Astrocyte (in vitro differentiated cells and primary cell): Measurements from ENCODE around the gene ATAT1. TPM values are rescaled to one million over a fixed set of nuclear protein-coding genes. Genes with fewer than 3 reads are reported as not detected.

Experiments
- DNase-seq: peaks from one replicate; pipeline ENCODE4 v3.0.0-alpha.2; 2010; ENCODE audit warnings: low read depth
- FAIRE-seq: peaks from 2 replicates; lab custom pipeline; 2011; peaks lifted over from hg19 to GRCh38; lab: Jason Lieb, UNC
- H2AFZ ChIP-seq: 2 replicates; pipeline ENCODE4 v1.6.0; 2012; ENCODE audit warnings: low read depth, low read length, inconsistent platforms
- H3K27ac ChIP-seq: 2 replicates; pipeline ENCODE4 v1.5.1; 2011; ENCODE audit warnings: low read depth, low read length, inconsistent platforms
- H3K27me3 ChIP-seq: 2 replicates; pipeline ENCODE4 v1.6.0; 2011; ENCODE audit warnings: low read length, inconsistent platforms; ENCODE audit not compliant: insufficient read depth
- H3K36me3 ChIP-seq: 2 replicates; pipeline ENCODE4 v1.5.1; 2011; ENCODE audit warnings: low read length, inconsistent platforms; ENCODE audit not compliant: insufficient read depth
- H3K4me1 ChIP-seq: 2 replicates; pipeline ENCODE4 v1.5.1; 2011; ENCODE audit warnings: low read length, inconsistent platforms; ENCODE audit not compliant: insufficient read depth
- H3K4me2 ChIP-seq: 2 replicates; pipeline ENCODE4 v1.6.0; 2012; ENCODE audit warnings: low read length, inconsistent platforms
- H3K4me3 ChIP-seq: 2 replicates; pipeline ENCODE4 v1.5.1; 2011; ENCODE audit warnings: low read depth, mild to moderate bottlenecking, low read length, inconsistent platforms; ENCODE audit not compliant: insufficient read depth
- H3K79me2 ChIP-seq: 2 replicates; pipeline ENCODE4 v1.6.0; 2012; ENCODE audit warnings: mild to moderate bottlenecking, low read length, inconsistent platforms; ENCODE audit not compliant: insufficient read depth
- H3K9ac ChIP-seq: 2 replicates; pipeline ENCODE4 v1.6.0; 2012; ENCODE audit warnings: mild to moderate bottlenecking, low read length, inconsistent platforms
- H3K9me3 ChIP-seq: 2 replicates; pipeline ENCODE4 v1.5.1; 2012; ENCODE audit warnings: low read depth, mild to moderate bottlenecking, low read length, inconsistent platforms; ENCODE audit not compliant: insufficient read depth
- H4K20me1 ChIP-seq: 2 replicates; pipeline ENCODE4 v1.6.0; 2012; ENCODE audit warnings: low read length, inconsistent platforms; ENCODE audit not compliant: insufficient read depth
- H3K27ac Mint-ChIP-seq: one replicate; pipeline ENCODE4 v1.8.0; 2021; ENCODE audit warnings: mild to moderate bottlenecking, mixed read lengths; ENCODE audit not compliant: unreplicated experiment
- H3K27me3 Mint-ChIP-seq: one replicate; pipeline ENCODE4 v1.8.0; 2021; ENCODE audit warnings: low read depth, mixed read lengths; ENCODE audit not compliant: unreplicated experiment
- H3K36me3 Mint-ChIP-seq: one replicate; pipeline ENCODE4 v1.8.0; 2021; ENCODE audit warnings: low read depth, mixed read lengths; ENCODE audit not compliant: unreplicated experiment
- H3K4me1 Mint-ChIP-seq: one replicate; pipeline ENCODE4 v1.8.0; 2021; ENCODE audit warnings: low read depth, mixed read lengths; ENCODE audit not compliant: unreplicated experiment
- H3K4me3 Mint-ChIP-seq: one replicate; pipeline ENCODE4 v1.8.0; 2021; ENCODE audit warnings: mild to moderate bottlenecking, moderate library complexity, mixed read lengths; ENCODE audit not compliant: unreplicated experiment
- H3K9me3 Mint-ChIP-seq: one replicate; pipeline ENCODE4 v1.8.0; 2021; ENCODE audit warnings: mild to moderate bottlenecking, mixed read lengths; ENCODE audit not compliant: unreplicated experiment
- EZH2 ChIP-seq: IDR thresholded peaks from 2 replicates; pipeline ENCODE4 v1.6.1; 2012; ENCODE audit warnings: mild to moderate bottlenecking, low read length, inconsistent platforms; ENCODE audit not compliant: insufficient read depth
- total RNA-seq: library from RNA; stranded (reverse); gene quantifications from 2 replicates; pipeline ENCODE4 v1.2.1, GENCODE V29; 2021
- TF ChIP-seq, protein P1 (sequence below): IDR thresholded peaks from 2 replicates; pipeline ENCODE4 v1.5.1; 2011; ENCODE audit warnings: low read depth, mild to moderate bottlenecking, inconsistent platforms, low read length, moderate library complexity; ENCODE audit not compliant: insufficient read depth

Gene ATAT1
- total RNA-seq, 1 donor from 2014 or later, result 16.6 TPM

DNA sequence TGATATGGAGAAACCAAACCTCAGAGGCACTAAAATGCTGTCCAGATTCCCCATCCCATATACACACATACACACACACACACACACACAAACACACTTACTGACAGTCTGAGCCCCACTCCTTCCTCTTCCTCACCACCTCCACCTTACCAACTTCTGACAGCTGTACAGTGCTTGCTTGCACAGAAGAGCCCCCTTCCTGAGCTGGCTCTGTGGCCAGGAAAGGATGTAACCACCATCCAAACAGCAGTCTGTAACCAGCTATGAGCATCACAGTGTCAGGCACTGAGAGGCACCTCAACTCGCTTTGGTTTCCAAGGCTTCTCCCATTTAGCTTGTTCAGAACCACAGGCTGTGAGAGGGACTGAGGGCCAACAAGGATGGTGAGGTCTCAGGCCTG, 14.4 kb downstream of the ATAT1 start:
- DNase-seq (no peak), FAIRE-seq (no peak)
- no peak overlapping the region for H3K9ac ChIP-seq
- H3K4me1 ChIP-seq, result no peaks in the 10 kb centered on the region
- peaks cover 2% of the 10 kb centered on the region for H3K79me2 ChIP-seq
- Mint-ChIP-seq H3K36me3 (peaks cover 23% of the 10 kb centered on the region), H3K27ac (no peak overlapping the region), H3K9me3 (no peaks in the 10 kb centered on the region), H3K4me3 (no peak overlapping the region), H3K27me3 (no peaks in the 10 kb centered on the region), H3K4me1 (peaks cover 2% of the 10 kb centered on the region)
- no peak overlapping the region for H3K27ac ChIP-seq
- no peaks in the 10 kb centered on the region for H3K9me3 ChIP-seq
- H2AFZ ChIP-seq, result no peak overlapping the region
- TF ChIP-seq, protein P1, sequence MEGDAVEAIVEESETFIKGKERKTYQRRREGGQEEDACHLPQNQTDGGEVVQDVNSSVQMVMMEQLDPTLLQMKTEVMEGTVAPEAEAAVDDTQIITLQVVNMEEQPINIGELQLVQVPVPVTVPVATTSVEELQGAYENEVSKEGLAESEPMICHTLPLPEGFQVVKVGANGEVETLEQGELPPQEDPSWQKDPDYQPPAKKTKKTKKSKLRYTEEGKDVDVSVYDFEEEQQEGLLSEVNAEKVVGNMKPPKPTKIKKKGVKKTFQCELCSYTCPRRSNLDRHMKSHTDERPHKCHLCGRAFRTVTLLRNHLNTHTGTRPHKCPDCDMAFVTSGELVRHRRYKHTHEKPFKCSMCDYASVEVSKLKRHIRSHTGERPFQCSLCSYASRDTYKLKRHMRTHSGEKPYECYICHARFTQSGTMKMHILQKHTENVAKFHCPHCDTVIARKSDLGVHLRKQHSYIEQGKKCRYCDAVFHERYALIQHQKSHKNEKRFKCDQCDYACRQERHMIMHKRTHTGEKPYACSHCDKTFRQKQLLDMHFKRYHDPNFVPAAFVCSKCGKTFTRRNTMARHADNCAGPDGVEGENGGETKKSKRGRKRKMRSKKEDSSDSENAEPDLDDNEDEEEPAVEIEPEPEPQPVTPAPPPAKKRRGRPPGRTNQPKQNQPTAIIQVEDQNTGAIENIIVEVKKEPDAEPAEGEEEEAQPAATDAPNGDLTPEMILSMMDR, result no peak
- TF ChIP-seq EZH2, result no peak
- H3K4me2 ChIP-seq, result no peak overlapping the region
- no peak overlapping the region for H3K4me3 ChIP-seq
- no peaks in the 10 kb centered on the region for H3K27me3 ChIP-seq
- peaks cover under 1% of the 10 kb centered on the region for H4K20me1 ChIP-seq
- H3K36me3 ChIP-seq, result peaks cover 19% of the 10 kb centered on the region

DNA sequence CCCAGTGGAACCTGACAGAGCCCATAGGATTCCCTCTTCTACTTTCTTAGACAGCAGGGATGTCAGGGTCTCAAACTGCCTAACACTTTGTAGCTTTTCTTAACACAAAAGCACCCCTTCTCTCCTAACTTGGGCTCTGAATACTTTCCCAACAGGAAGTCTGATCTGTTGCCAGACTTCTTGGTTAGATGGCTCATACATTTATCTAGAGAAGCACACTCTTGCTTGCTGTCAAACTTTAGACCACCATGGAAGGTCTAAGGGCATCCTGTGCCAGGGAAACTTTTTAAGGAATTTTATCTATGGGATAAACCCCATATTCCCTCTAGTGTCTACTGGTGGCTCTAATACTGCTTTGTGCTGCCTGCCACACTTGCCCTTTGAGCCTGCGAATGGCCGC, 17.0 kb downstream of the ATAT1 start:
- Histone ChIP-seq H2AFZ (no peak overlapping the region), H3K36me3 (peaks cover 19% of the 10 kb centered on the region), H3K27me3 (no peaks in the 10 kb centered on the region), H3K4me3 (no peak overlapping the region), H3K9me3 (no peaks in the 10 kb centered on the region), H3K4me1 (peaks cover 6% of the 10 kb centered on the region), H4K20me1 (no peaks in the 10 kb centered on the region), H3K79me2 (peaks cover 15% of the 10 kb centered on the region), H3K4me2 (no peak overlapping the region), H3K27ac (no peak overlapping the region), H3K9ac (no peak overlapping the region)
- no peaks in the 10 kb centered on the region for H3K27me3 Mint-ChIP-seq
- H3K9me3 Mint-ChIP-seq, result no peaks in the 10 kb centered on the region
- DNase-seq, result no peak
- H3K4me3 Mint-ChIP-seq, result no peak overlapping the region
- H3K4me1 Mint-ChIP-seq, result peaks cover 8% of the 10 kb centered on the region
- no peak overlapping the region for H3K27ac Mint-ChIP-seq
- TF ChIP-seq EZH2, result no peak
- TF ChIP-seq, protein P1, result no peak
- peaks cover 24% of the 10 kb centered on the region for H3K36me3 Mint-ChIP-seq
- FAIRE-seq, result no peak

DNA sequence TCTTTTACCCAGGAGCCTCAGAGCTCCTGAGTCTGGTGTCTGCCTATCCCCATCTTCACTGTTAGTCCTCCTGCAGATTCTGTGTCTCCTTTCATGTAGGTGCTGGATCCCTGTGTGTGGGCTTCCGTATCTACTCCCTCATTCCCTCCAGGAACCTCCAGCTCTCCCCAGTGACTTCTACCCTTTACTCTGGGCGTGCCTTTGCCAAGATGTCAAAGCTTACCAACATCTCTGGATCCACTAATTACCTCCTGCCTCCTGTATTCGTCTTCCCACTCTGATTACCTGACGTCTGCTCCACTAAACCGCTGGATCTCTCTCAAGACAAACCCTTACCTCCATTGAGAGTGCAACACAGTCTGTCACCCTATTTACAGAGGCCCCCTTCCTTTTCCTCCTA, 18.1 kb downstream of the ATAT1 start:
- peaks cover 15% of the 10 kb centered on the region for H3K79me2 ChIP-seq
- H3K9me3 ChIP-seq, result no peaks in the 10 kb centered on the region
- peaks cover 3% of the 10 kb centered on the region for H4K20me1 ChIP-seq
- Mint-ChIP-seq H3K27me3 (no peaks in the 10 kb centered on the region), H3K4me3 (peak overlapping the region; percentile 7), H3K36me3 (peaks cover 24% of the 10 kb centered on the region), H3K27ac (no peak overlapping the region), H3K4me1 (peaks cover 8% of the 10 kb centered on the region), H3K9me3 (no peaks in the 10 kb centered on the region)
- no peak overlapping the region for H3K9ac ChIP-seq
- no peak for TF ChIP-seq EZH2
- TF ChIP-seq, protein P1, result no peak
- FAIRE-seq (no peak), DNase-seq (no peak)
- H3K27me3 ChIP-seq, result no peaks in the 10 kb centered on the region
- H3K36me3 ChIP-seq, result peaks cover 19% of the 10 kb centered on the region
- no peak overlapping the region for H2AFZ ChIP-seq
- H3K27ac ChIP-seq, result no peak overlapping the region
- H3K4me2 ChIP-seq, result no peak overlapping the region
- no peak overlapping the region for H3K4me3 ChIP-seq
- H3K4me1 ChIP-seq, result peaks cover 6% of the 10 kb centered on the region
